GM10266 (cell line): Measurements from ENCODE around the gene KIF23.
"Not testable (repeated sequence)": the region's sequence is repeated elsewhere in the genome, so short reads cannot be mapped to it uniquely, and the experiment has no call there.

Experiments
- DNase-seq: peaks from one replicate; pipeline ENCODE4 v3.0.0; 2012; ENCODE audit errors: extremely low spot score
- TF ChIP-seq, protein P1 (sequence below): IDR thresholded peaks from 2 replicates; pipeline ENCODE4 v1.5.1; 2012; ENCODE audit warnings: mild to moderate bottlenecking, low read depth; ENCODE audit not compliant: control insufficient read depth, insufficient read depth; ENCODE audit errors: missing control alignments

KIF23 gene

DNA sequence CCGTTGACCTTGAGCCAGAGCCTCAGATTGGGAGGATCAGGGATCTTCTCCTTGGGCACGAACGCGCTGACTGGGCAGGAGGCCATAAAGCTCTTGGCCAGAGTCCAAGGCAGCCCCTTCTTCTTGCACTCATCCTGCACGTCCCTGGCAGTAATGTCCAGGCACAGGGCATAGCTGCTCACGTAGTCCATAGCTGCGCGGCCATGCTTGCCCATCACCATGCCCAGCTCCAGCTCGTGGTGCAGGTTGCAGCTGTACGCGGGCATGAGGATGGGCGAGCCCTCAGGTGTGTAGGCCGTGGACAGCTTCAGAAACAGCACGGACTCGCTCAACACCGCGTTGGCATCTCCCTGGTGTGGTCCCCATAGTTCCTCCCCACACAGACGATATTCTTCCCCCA lies 20.5 kb downstream of the KIF23 start:
- TF ChIP-seq, protein P1, sequence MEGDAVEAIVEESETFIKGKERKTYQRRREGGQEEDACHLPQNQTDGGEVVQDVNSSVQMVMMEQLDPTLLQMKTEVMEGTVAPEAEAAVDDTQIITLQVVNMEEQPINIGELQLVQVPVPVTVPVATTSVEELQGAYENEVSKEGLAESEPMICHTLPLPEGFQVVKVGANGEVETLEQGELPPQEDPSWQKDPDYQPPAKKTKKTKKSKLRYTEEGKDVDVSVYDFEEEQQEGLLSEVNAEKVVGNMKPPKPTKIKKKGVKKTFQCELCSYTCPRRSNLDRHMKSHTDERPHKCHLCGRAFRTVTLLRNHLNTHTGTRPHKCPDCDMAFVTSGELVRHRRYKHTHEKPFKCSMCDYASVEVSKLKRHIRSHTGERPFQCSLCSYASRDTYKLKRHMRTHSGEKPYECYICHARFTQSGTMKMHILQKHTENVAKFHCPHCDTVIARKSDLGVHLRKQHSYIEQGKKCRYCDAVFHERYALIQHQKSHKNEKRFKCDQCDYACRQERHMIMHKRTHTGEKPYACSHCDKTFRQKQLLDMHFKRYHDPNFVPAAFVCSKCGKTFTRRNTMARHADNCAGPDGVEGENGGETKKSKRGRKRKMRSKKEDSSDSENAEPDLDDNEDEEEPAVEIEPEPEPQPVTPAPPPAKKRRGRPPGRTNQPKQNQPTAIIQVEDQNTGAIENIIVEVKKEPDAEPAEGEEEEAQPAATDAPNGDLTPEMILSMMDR: no peak
- no peak for DNase-seq

DNA sequence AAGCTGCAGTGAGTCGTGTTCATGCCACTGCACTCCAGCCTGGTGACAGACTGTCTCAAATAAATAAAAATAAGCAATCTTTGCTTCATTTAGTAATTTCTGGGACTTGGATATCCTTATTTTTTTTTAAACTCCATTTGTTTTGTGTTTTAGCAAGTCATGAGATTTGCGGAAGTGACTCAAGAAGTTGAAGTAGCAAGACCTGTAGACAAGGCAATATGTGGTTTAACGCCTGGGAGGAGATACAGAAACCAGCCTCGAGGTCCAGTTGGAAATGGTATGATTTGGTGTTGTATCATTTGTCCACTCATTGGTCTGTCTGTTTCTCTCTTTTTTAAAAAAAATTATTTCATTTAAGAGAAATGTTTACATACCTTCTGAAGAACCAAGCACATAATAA lies 21.8 kb downstream of the KIF23 start:
- TF ChIP-seq, protein P1: no peak
- DNase-seq: no peak

DNA sequence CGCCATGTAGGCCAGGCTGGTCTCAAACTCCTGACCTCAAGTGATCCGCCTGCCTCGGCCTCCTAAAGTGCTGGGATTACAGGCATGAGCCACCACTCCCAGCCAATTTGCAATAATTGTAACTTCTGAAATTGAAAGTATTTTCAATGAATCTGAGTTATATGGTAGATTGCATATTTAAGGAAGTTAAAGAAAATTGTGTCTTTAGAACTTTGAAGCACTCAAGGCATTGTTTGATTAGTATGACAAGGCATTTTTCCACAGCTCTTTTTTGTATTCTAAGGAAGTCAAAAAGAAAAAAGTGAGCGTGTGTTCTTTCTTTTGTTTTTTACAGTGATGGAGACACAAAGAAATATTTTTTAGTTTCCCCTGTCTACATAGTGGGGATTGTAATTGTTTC lies 22.8 kb downstream of the KIF23 start:
- TF ChIP-seq, protein P1: no peak
- no peak for DNase-seq

DNA sequence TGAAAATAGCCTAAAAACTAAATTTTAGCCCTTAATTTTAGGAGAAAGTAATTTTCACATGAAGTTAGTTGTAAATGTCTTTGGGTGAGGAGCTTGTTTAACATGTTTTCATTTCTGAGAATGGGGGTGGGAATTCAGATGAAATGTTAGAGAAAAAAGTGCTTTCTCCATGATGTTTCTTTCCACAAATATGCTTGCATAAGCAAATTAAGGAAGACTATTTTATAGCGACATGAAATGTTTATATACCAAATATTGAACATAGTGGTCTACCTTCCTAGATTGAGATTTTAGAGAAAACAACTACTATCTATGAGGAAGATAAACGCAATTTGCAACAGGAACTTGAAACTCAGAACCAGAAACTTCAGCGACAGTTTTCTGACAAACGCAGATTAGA lies 25.5 kb downstream of the KIF23 start:
- DNase-seq: no peak
- TF ChIP-seq, protein P1: no peak

DNA sequence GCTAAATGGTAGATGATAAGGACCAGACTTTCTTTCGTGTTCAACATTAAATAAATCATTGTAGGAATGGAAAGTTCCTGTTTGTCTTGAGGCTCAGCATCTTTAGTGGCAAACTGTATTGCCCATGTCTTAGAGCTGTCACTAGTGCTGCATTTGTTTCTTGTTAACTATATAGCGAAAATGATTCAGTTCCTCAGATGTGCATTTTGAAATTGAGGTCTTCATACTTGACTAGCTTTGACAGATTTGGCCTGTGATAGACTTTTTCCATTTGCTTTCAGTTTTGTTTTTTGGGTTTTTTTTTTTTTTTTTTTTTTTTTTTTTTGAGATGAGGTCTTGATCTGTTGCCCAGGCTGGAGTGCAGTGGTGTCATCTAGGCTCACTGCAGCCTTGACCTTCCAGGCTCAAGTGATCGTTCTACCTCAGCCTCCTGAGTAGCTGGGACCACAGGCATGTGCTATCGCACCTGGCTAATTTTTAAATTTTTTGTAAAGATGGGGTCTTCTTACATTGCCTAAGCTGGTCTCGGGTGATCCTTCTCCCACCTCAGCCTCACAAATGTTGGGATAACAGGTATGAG lies 29.0 kb downstream of the KIF23 start:
- DNase-seq: peak; percentile 32
- TF ChIP-seq, protein P1: no peak

DNA sequence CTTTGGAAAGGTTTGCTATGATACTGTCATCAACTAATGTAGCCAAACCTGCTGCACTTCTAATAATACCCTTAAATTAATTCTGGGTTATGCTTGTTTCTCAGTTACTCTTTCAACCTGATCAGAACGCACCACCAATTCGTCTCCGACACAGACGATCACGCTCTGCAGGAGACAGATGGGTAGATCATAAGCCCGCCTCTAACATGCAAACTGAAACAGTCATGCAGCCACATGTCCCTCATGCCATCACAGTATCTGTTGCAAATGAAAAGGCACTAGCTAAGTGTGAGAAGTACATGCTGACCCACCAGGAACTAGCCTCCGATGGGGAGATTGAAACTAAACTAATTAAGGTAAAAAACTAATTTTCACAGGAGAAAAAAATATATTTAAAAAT lies 30.5 kb downstream of the KIF23 start:
- DNase-seq: no peak
- TF ChIP-seq, protein P1: no peak

DNA sequence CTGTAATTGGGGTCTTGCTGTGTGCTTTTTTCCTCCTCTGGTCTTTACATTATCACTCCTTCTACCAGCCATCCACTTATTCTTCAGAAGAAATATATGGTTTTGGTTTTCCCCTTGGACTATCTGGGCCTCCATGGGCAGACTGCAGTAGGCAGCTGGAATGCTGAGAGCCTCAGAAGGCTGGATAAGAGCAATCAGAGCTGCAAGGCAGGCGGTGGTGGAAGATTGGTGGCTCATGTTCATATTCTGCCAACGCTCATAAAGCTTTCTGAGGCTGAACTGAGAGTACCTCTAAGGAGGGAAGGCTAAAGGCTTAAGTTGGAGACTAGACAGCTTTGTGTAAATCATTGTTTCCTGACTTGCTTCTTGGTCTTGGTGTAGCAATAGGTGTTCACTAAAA lies 32.8 kb downstream of the KIF23 start:
- DNase-seq: no peak
- TF ChIP-seq, protein P1: no peak

DNA sequence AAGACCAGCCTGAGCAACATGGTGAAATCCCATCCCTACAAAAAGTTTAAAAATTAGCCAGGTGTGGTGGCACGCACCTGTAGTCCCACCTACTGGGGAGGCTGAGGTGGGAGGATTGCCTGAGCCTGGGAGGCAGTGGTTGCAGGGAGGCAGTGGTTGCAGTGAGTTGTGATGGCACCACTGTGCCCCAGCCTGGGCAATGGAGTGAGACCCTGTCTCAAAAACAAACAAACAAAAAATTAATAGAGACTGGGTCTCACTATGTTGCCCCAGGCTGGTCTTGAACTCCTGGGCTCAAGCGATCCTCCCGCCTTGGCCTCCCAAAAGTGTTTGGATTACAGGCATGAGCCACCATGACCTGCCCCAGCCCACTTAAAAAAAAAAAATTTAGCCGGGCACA lies 36.1 kb downstream of the KIF23 start:
- DNase-seq: not testable (repeated sequence)
